GM10248 (cell line): Measurements from ENCODE around the gene MAD1L1.

Experiments used
- CTCF ChIA-PET: fragments of 300-600 bp; sonication (Branson Sonifier 250); formaldehyde crosslinking; extraction: SDS; loops from one replicate; lab custom pipeline; 2021; ENCODE audit warnings: antibody characterized with exemption; lab: Yijun Ruan, JAX
- POLR2A ChIA-PET: fragments of 350-650 bp; sonication (Branson Sonifier 250); formaldehyde crosslinking; extraction: SDS; loops from one replicate; lab custom pipeline; 2020; ENCODE audit warnings: antibody characterized with exemption; lab: Yijun Ruan, JAX
- DNase-seq: peaks from one replicate; pipeline ENCODE4 v3.0.0; 2012; ENCODE audit errors: extremely low spot score
- TF ChIP-seq, protein P1 (sequence below): IDR thresholded peaks from 2 replicates; pipeline ENCODE4 v1.5.1; 2012; ENCODE audit warnings: mild to moderate bottlenecking, low read depth; ENCODE audit errors: extremely low read depth, missing control alignments, control extremely low read depth

MAD1L1 gene

DNA sequence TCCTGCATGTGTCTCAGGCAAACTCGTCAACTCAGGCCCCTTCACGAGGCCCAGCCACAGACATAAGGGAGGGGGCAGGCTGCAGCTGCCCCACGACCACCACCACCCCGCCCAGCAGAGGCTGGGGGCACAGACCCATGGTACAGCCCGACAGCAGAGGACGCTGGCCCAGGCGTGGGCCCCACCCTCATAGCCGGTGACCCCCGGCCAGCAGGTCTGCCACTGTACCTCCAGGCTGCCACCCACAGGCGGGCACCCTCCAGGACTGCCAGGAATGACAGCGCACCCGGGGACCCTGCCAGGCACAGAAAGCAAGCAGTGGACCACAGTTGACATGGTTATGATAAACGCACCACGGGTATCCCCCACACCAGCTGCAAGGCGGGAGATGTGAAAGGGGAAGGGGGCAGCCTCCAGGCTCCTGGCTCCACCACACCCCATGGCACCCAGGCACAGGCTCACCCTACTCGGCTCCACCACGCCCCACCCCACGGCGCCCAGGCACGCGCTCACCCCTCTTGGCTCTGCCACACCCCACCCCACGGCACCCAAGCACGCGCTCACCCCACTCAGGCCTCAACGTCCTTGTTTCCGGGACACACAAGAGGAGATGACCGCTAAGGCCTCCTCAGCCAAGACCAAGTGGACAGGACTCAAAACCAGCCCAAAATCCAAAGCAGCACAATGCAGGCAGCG, 135.9 kb downstream of the MAD1L1 start:
- POLR2A ChIA-PET = no interaction called here
- CTCF ChIA-PET = interaction anchor here (1.0 kb wide), 1 partner anchor 8 kb away, joined by 3 read pairs; no protein-coding TSS in a partner anchor
- TF ChIP-seq, protein P1, sequence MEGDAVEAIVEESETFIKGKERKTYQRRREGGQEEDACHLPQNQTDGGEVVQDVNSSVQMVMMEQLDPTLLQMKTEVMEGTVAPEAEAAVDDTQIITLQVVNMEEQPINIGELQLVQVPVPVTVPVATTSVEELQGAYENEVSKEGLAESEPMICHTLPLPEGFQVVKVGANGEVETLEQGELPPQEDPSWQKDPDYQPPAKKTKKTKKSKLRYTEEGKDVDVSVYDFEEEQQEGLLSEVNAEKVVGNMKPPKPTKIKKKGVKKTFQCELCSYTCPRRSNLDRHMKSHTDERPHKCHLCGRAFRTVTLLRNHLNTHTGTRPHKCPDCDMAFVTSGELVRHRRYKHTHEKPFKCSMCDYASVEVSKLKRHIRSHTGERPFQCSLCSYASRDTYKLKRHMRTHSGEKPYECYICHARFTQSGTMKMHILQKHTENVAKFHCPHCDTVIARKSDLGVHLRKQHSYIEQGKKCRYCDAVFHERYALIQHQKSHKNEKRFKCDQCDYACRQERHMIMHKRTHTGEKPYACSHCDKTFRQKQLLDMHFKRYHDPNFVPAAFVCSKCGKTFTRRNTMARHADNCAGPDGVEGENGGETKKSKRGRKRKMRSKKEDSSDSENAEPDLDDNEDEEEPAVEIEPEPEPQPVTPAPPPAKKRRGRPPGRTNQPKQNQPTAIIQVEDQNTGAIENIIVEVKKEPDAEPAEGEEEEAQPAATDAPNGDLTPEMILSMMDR = no peak
- no peak for DNase-seq

DNA sequence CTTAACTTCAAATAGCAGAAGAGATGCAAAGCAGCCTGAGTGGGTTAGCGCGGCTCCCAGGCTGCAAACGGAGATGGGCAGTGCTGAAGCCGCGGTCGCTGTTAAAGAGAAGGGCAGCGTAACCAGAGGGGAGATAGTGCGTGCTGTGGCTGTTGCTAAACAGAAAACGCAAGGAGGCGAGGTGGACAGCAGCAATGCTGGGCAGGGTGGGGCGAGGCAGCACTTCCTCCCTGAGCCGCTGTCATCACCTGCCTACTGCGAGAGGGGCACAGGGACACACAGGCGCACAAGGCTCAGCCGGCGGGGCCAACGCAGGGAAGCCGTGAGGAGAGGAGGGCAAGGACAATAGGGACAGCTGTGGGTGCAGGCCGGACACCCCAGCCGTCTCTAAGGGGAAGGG, 137.3 kb downstream of the MAD1L1 start:
- POLR2A ChIA-PET = no interaction called here
- CTCF ChIA-PET = no interaction called here
- DNase-seq = no peak
- TF ChIP-seq, protein P1 = no peak

DNA sequence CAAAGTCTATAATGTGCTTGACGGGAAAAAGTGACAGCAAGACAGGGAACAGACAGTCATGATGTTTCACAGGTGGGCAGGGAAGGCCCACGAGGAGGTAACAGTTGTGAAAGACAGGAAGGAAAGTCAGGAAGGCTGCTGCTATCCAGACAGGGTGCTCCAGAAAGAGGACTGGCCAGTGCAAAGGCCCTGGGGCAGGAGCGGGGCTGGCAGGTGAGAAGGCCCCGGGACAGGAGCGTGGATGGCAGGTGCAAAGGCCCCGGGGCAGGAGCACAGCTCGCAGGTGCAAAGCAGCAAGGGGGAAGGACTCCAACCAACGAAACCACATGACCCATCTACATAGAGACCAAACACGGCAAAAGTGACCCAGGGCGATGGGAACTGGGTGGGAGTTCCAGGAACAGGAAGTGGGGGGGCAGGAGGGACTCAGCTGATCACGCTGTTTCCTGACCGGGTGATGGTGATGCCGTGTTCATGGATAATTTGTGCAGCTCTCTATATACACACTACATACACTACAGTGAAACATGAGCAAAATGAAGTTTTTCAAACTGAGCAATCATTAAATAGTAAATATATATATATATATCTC, 138.2 kb downstream of the MAD1L1 start:
- TF ChIP-seq, protein P1 = no peak
- DNase-seq = no peak
- CTCF ChIA-PET = no interaction called here
- POLR2A ChIA-PET = no interaction called here

DNA sequence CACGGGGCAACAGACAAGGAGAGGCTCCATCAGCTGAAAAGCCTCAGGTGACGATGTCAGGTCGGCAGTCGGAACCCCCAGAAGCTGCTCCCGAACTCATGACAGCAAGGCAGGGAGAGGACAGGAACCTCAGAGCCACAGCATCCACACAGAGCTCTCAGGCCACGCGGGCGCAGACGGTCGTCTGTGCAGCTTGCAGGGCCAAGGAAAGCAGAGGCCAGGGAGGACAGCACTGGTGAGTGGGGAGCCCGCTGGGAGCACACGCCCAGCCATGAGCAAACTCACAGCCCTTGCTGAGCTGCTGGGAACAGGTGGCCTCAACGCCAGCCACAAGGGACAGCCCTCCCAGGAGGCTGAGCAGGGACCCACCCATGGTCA, 138.9 kb downstream of the MAD1L1 start:
- ChIA-PET POLR2A (no interaction called here), CTCF (no interaction called here)
- DNase-seq = no peak
- TF ChIP-seq, protein P1 = no peak

DNA sequence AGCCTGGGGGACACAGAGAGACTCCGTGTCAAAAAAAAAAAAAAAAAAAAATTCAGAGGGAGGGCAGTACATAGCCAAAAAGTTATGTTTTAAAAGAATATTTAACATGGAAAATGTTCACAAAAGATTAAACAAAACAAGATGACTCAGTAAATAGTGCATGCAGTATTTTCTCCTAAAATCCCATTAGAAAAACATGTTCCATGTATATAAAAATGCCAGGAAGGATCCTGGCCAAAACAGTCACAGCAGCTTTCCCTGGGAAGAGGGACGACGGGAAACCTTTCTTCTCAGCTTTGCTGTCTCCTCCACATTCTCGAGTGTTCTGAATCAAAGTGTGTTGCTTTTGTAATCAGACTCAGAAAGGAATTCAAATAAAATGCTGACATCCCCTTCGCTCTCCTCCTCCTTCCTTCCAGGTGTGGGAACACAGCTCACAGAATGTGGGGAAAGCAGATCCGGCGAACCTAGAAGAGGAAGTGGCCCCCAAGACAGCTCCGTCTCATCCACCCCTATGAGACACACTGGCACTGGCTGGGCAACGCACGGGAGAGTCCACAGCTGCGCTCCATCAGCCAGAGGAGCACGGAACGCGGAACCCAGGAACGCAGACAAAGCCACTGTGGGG, 139.4 kb downstream of the MAD1L1 start:
- DNase-seq = no peak
- ChIA-PET CTCF (no interaction called here), POLR2A (no interaction called here)
- TF ChIP-seq, protein P1 = no peak

DNA sequence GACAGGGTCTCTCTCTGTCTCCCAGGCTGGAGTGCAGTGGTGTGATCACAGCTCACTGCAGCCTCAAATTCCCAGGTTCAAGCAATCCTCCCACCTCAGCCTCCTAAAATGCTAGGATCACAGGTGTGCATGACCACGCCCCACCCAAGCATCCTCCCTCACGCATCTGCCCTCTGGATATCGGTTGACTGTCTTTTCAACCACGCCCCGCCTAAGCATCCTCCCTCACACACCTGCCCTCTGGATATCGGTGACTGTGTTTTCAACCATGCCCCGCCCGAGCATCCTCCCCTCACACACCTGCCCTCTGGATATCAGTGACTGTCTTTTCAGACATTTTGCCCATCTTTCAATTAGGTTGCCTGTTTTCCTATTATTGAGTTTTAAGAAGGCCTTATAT, 140.5 kb downstream of the MAD1L1 start:
- TF ChIP-seq, protein P1 = no peak
- CTCF ChIA-PET = no interaction called here
- no peak for DNase-seq
- POLR2A ChIA-PET = no interaction called here
